ENCODE data around the gene SHANK2. TPM values are rescaled to one million over a fixed set of nuclear protein-coding genes. Genes with fewer than 3 reads are reported as not detected.

The SHANK2 gene
- polyA plus RNA-seq, 1 donor from 2014 or later: 13.6 TPM

DNA sequence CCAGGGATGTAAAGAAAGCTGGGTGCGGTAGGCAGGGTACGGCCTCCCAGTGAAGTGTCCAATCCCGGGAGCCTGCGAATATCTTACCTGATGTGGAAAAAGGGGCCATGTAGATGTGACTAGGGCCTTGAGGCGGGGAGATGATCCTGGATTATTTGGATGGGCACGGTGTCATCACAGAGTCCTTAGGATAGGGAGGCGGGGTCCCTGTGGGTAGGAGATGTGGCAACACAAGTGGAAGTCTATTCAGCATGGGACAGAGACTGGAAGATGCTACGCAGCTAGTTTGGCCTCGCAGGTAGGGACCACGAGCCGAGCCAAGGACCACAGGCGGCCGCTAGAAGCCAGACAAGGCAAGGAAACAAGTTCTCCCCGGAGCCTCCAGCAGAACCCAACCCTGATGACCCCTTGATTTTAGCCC lies 46.4 kb upstream of the SHANK2 start:
- no peak overlapping the region for H3K4me2 ChIP-seq (ENCODE audit: low read length)
- no peak overlapping the region for H3K9ac ChIP-seq (ENCODE audit: low read length)
- no peaks in the 10 kb centered on the region for H3F3A ChIP-seq (ENCODE audit: insufficient read depth, low read length, poor library complexity, severe bottlenecking)

DNA sequence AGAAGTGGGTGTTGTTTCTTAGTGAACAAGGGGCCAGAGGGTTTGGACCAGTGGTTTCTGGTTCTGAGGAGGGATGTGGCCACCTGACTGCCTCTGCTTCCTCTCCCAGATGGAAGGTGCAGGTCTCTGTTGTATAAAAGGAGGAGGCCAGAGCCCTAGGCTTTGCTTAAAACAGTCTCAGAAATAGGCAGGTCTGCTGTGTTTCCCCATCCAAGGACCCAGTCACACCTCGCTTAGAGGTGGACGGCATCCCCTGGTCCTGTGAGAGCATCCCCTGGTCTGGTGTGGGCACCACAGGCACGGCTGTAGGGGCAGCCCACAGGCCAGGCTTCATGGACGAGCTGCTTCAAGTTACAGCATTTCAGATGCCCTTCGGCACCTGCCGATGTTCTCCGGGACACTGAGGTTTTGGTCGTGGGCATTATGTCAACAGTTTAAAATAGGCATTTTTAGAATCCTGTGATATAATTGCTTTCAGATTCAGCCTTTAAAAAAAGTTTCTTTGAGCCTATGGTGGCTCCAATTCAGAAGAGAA lies 45.7 kb upstream of the SHANK2 start:
- Histone ChIP-seq H3K4me3 (ENCODE audit: low read length) (no peak overlapping the region), H3K9ac (ENCODE audit: low read length) (no peak overlapping the region), H3K9me2 (ENCODE audit: insufficient read depth, low read length) (no peaks in the 10 kb centered on the region), H3K27me3 (ENCODE audit: insufficient read depth, low read depth, low read length) (no peaks in the 10 kb centered on the region), H3K4me2 (ENCODE audit: low read length) (no peak overlapping the region), H3K79me2 (replicated peaks; ENCODE audit: insufficient read depth, low read length) (no peaks in the 10 kb centered on the region), H3K27ac (ENCODE audit: low read length) (no peak overlapping the region), H4K20me1 (ENCODE audit: insufficient read depth) (no peaks in the 10 kb centered on the region), H3K36me3 (ENCODE audit: insufficient read depth, low read length) (no peaks in the 10 kb centered on the region), H3K9me3 (ENCODE audit: low read length) (no peaks in the 10 kb centered on the region), H2AFZ (ENCODE audit: low read depth, low read length) (no peak overlapping the region), H3F3A (ENCODE audit: insufficient read depth, low read length, poor library complexity, severe bottlenecking) (no peaks in the 10 kb centered on the region)
- TF ChIP-seq SMC3 (conservative IDR thresholded peaks at IDR 0.05; ENCODE audit: poor library complexity): no peak
- TF ChIP-seq, protein P1, sequence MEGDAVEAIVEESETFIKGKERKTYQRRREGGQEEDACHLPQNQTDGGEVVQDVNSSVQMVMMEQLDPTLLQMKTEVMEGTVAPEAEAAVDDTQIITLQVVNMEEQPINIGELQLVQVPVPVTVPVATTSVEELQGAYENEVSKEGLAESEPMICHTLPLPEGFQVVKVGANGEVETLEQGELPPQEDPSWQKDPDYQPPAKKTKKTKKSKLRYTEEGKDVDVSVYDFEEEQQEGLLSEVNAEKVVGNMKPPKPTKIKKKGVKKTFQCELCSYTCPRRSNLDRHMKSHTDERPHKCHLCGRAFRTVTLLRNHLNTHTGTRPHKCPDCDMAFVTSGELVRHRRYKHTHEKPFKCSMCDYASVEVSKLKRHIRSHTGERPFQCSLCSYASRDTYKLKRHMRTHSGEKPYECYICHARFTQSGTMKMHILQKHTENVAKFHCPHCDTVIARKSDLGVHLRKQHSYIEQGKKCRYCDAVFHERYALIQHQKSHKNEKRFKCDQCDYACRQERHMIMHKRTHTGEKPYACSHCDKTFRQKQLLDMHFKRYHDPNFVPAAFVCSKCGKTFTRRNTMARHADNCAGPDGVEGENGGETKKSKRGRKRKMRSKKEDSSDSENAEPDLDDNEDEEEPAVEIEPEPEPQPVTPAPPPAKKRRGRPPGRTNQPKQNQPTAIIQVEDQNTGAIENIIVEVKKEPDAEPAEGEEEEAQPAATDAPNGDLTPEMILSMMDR (IDR thresholded peaks at IDR 0.05; ENCODE audit: poor library complexity, severe bottlenecking): no peak
- TF ChIP-seq, protein P2, sequence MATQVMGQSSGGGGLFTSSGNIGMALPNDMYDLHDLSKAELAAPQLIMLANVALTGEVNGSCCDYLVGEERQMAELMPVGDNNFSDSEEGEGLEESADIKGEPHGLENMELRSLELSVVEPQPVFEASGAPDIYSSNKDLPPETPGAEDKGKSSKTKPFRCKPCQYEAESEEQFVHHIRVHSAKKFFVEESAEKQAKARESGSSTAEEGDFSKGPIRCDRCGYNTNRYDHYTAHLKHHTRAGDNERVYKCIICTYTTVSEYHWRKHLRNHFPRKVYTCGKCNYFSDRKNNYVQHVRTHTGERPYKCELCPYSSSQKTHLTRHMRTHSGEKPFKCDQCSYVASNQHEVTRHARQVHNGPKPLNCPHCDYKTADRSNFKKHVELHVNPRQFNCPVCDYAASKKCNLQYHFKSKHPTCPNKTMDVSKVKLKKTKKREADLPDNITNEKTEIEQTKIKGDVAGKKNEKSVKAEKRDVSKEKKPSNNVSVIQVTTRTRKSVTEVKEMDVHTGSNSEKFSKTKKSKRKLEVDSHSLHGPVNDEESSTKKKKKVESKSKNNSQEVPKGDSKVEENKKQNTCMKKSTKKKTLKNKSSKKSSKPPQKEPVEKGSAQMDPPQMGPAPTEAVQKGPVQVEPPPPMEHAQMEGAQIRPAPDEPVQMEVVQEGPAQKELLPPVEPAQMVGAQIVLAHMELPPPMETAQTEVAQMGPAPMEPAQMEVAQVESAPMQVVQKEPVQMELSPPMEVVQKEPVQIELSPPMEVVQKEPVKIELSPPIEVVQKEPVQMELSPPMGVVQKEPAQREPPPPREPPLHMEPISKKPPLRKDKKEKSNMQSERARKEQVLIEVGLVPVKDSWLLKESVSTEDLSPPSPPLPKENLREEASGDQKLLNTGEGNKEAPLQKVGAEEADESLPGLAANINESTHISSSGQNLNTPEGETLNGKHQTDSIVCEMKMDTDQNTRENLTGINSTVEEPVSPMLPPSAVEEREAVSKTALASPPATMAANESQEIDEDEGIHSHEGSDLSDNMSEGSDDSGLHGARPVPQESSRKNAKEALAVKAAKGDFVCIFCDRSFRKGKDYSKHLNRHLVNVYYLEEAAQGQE (IDR thresholded peaks at IDR 0.05; ENCODE audit: borderline replicate concordance): no peak
- no peak for TF ChIP-seq POLR2AphosphoS5 (IDR thresholded peaks at IDR 0.05)
- no peak for TF ChIP-seq EP300 (conservative IDR thresholded peaks at IDR 0.05; ENCODE audit: poor library complexity, severe bottlenecking)
- TF ChIP-seq EZH2 (IDR thresholded peaks at IDR 0.05; ENCODE audit: borderline replicate concordance, insufficient read depth, low read length, poor library complexity, severe bottlenecking): no peak
- no peak for TF ChIP-seq MXI1 (conservative IDR thresholded peaks at IDR 0.05; ENCODE audit: poor library complexity, severe bottlenecking)
- no peak for TF ChIP-seq RAD21 (conservative IDR thresholded peaks at IDR 0.05)
- TF ChIP-seq TAF1 (IDR thresholded peaks at IDR 0.05; ENCODE audit: low read depth): no peak

More for the DNA sequence above, 46.4 kb upstream of the SHANK2 start:
- Histone ChIP-seq H3K27me3 (ENCODE audit: insufficient read depth, low read depth, low read length) (no peaks in the 10 kb centered on the region), H2AFZ (ENCODE audit: low read depth, low read length) (no peak overlapping the region), H4K20me1 (ENCODE audit: insufficient read depth) (no peaks in the 10 kb centered on the region), H3K27ac (ENCODE audit: low read length) (no peak overlapping the region), H3K4me3 (ENCODE audit: low read length) (no peak overlapping the region), H3K9me3 (ENCODE audit: low read length) (no peaks in the 10 kb centered on the region), H3K36me3 (ENCODE audit: insufficient read depth, low read length) (no peaks in the 10 kb centered on the region), H3K9me2 (ENCODE audit: insufficient read depth, low read length) (no peaks in the 10 kb centered on the region), H3K79me2 (replicated peaks; ENCODE audit: insufficient read depth, low read length) (no peaks in the 10 kb centered on the region)
- TF ChIP-seq POLR2AphosphoS5 (IDR thresholded peaks at IDR 0.05): no peak
- TF ChIP-seq MXI1 (conservative IDR thresholded peaks at IDR 0.05; ENCODE audit: poor library complexity, severe bottlenecking): no peak
- no peak for TF ChIP-seq EZH2 (IDR thresholded peaks at IDR 0.05; ENCODE audit: borderline replicate concordance, insufficient read depth, low read length, poor library complexity, severe bottlenecking)
- TF ChIP-seq SMC3 (conservative IDR thresholded peaks at IDR 0.05; ENCODE audit: poor library complexity): no peak
